ENCODE data around the gene ADPRHL1. TPM values are rescaled to one million over a fixed set of nuclear protein-coding genes. Genes with fewer than 3 reads are reported as not detected.

ADPRHL1 gene
- total and polyA plus RNA-seq, 2 experiments from 2014 or later, result 1.0 to 1.1 TPM

- Histone ChIP-seq H3K9me2 (replicated peaks; ENCODE audit: insufficient read depth) (no peaks in the 10 kb centered on the region), H3K4me3 (no peak overlapping the region), H3K9me3 (ENCODE audit: low read depth) (no peaks in the 10 kb centered on the region), H3K4me1 (ENCODE audit: insufficient read depth) (peaks cover 11% of the 10 kb centered on the region), H3K36me3 (replicated peaks; ENCODE audit: insufficient read depth, low read depth) (no peaks in the 10 kb centered on the region), H3K27me3 (no peaks in the 10 kb centered on the region), H3K4me2 (peak overlapping the region; percentile 18), H4K20me1 (ENCODE audit: insufficient read depth, poor library complexity, severe bottlenecking) (no peaks in the 10 kb centered on the region), H3K79me2 (no peaks in the 10 kb centered on the region), H3K27ac (peak overlapping the region; percentile 78), H2AFZ (no peak overlapping the region)
- TF ChIP-seq EZH2phosphoT487 (IDR thresholded peaks at IDR 0.05; ENCODE audit: low read depth, severe bottlenecking, unreplicated experiment) (no peak), CTCF (IDR thresholded peaks at IDR 0.05; ENCODE audit: poor library complexity) (no peak), EZH2 (IDR thresholded peaks at IDR 0.05; ENCODE audit: borderline replicate concordance) (no peak)
- no peak for DNase-seq (ENCODE audit: low spot score)
- WGBS (ENCODE audit: low lambda C conversion rate, missing lambda C conversion rate), result 78% methylated on average over 34 of the region's 34 CpGs
These were observed 42.7 kb downstream of the ADPRHL1 start for GRCh38 chr13:113410472-113411201.

DNA sequence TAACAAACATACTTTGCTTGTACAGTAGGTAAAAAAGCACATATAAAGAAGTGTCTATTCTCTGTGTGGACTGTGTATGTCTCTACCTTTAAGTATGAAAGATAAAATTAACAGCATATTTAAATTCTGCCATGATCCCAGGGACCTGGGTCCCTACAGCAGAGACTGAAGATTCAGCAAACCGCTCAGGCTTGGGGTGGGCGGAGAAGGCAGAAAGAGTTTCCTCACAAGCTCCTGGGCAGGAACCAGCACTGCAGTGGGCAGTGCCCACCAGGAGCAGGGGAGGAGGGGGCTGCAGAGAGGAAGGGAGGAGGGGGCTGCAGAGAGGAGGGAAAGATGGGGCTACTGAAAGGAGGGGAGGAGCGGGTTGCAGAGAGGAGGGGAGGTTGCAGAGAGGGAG, 44.7 kb downstream of the ADPRHL1 start:
- H3K4me1 ChIP-seq (ENCODE audit: insufficient read depth), result peaks cover 11% of the 10 kb centered on the region
- no peaks in the 10 kb centered on the region for H4K20me1 ChIP-seq (ENCODE audit: insufficient read depth, poor library complexity, severe bottlenecking)
- H2AFZ ChIP-seq, result no peak overlapping the region
- no peaks in the 10 kb centered on the region for H3K36me3 ChIP-seq (replicated peaks; ENCODE audit: insufficient read depth, low read depth)
- 75% methylated on average over 2 of the region's 3 CpGs for WGBS (ENCODE audit: low lambda C conversion rate, missing lambda C conversion rate)
- H3K27ac ChIP-seq, result no peak overlapping the region
- TF ChIP-seq EZH2phosphoT487 (IDR thresholded peaks at IDR 0.05; ENCODE audit: low read depth, severe bottlenecking, unreplicated experiment), result no peak
- no peak for TF ChIP-seq CTCF (IDR thresholded peaks at IDR 0.05; ENCODE audit: poor library complexity)
- no peak for TF ChIP-seq EZH2 (IDR thresholded peaks at IDR 0.05; ENCODE audit: borderline replicate concordance)
- no peak overlapping the region for H3K4me3 ChIP-seq
- no peak for DNase-seq (ENCODE audit: low spot score)
- H3K4me2 ChIP-seq, result no peak overlapping the region
- no peaks in the 10 kb centered on the region for H3K79me2 ChIP-seq
- H3K9me2 ChIP-seq (replicated peaks; ENCODE audit: insufficient read depth), result no peaks in the 10 kb centered on the region
- H3K27me3 ChIP-seq, result no peaks in the 10 kb centered on the region
- H3K9me3 ChIP-seq (ENCODE audit: low read depth), result no peaks in the 10 kb centered on the region

GRCh38 chr13:113407531-113408393, 45.5 kb downstream of the ADPRHL1 start:
- H3K4me3 ChIP-seq, result no peak overlapping the region
- TF ChIP-seq EZH2 (IDR thresholded peaks at IDR 0.05; ENCODE audit: borderline replicate concordance) (no peak), CTCF (IDR thresholded peaks at IDR 0.05; ENCODE audit: poor library complexity) (no peak), EZH2phosphoT487 (IDR thresholded peaks at IDR 0.05; ENCODE audit: low read depth, severe bottlenecking, unreplicated experiment) (no peak)
- no peak for DNase-seq (ENCODE audit: low spot score)
- peaks cover 11% of the 10 kb centered on the region for H3K4me1 ChIP-seq (ENCODE audit: insufficient read depth)
- no peaks in the 10 kb centered on the region for H3K27me3 ChIP-seq
- no peaks in the 10 kb centered on the region for H4K20me1 ChIP-seq (ENCODE audit: insufficient read depth, poor library complexity, severe bottlenecking)
- H3K9me2 ChIP-seq (replicated peaks; ENCODE audit: insufficient read depth), result no peaks in the 10 kb centered on the region
- H3K4me2 ChIP-seq, result no peak overlapping the region
- no peak overlapping the region for H2AFZ ChIP-seq
- H3K27ac ChIP-seq, result no peak overlapping the region
- no peaks in the 10 kb centered on the region for H3K36me3 ChIP-seq (replicated peaks; ENCODE audit: insufficient read depth, low read depth)
- 92% methylated on average over 40 of the region's 41 CpGs for WGBS (ENCODE audit: low lambda C conversion rate, missing lambda C conversion rate)
- no peaks in the 10 kb centered on the region for H3K79me2 ChIP-seq
- no peaks in the 10 kb centered on the region for H3K9me3 ChIP-seq (ENCODE audit: low read depth)
